HCT116 (cell line): ENCODE measurements around the gene ATP6V1G3. TPM values are rescaled to one million over a fixed set of nuclear protein-coding genes. Genes with fewer than 3 reads are reported as not detected.

Experiments
- total RNA-seq: library from RNA; stranded (reverse); gene quantifications from one replicate; pipeline ENCODE4 v1.2.1, GENCODE V29; 2021; ENCODE audit not compliant: unreplicated experiment

The ATP6V1G3 gene
- total RNA-seq, 1 experiment from 2014 or later, result not detected

Other genes starting within 250 kb of the ATP6V1G3 start
- 1.2 TPM for gene PTPRC, start 98.4 kb upstream of the ATP6V1G3 start, total RNA-seq